WI38 (cell line): Measurements from ENCODE around the gene VAMP7.
A peak's percentile ranks its signal among the peaks of the same experiment; 100 is the strongest.

ENCODE experiments used
- H3K4me3 ChIP-seq: 2 replicates; pipeline ENCODE4 v1.5.1; 2011; ENCODE audit warnings: low read depth, mild to moderate bottlenecking, control low read depth, low read length
- TF ChIP-seq, protein P1 (sequence below): IDR thresholded peaks from 2 replicates; pipeline ENCODE4 v1.5.1; 2012; ENCODE audit warnings: low read depth, mild to moderate bottlenecking, control low read depth, low read length

The VAMP7 gene

DNA sequence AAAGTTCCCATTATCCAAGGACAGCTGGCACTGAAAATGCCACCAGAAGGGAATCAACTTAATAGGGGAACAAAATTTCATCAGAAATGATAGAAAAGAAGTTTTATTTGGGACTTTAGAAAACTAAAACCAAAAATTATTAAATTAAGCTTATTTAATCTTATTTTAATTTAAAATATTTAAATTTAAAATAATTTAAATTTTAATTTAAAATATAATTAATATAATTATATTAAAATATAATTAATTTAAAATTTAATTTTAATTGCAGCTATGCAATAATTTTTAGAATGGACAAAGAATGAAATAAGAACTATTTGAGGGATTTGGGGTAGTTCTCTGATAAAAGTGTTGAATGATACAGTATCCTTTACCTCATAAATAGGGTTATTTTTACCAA, 10.2 kb upstream of the VAMP7 start:
- TF ChIP-seq, protein P1, sequence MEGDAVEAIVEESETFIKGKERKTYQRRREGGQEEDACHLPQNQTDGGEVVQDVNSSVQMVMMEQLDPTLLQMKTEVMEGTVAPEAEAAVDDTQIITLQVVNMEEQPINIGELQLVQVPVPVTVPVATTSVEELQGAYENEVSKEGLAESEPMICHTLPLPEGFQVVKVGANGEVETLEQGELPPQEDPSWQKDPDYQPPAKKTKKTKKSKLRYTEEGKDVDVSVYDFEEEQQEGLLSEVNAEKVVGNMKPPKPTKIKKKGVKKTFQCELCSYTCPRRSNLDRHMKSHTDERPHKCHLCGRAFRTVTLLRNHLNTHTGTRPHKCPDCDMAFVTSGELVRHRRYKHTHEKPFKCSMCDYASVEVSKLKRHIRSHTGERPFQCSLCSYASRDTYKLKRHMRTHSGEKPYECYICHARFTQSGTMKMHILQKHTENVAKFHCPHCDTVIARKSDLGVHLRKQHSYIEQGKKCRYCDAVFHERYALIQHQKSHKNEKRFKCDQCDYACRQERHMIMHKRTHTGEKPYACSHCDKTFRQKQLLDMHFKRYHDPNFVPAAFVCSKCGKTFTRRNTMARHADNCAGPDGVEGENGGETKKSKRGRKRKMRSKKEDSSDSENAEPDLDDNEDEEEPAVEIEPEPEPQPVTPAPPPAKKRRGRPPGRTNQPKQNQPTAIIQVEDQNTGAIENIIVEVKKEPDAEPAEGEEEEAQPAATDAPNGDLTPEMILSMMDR: no peak

DNA sequence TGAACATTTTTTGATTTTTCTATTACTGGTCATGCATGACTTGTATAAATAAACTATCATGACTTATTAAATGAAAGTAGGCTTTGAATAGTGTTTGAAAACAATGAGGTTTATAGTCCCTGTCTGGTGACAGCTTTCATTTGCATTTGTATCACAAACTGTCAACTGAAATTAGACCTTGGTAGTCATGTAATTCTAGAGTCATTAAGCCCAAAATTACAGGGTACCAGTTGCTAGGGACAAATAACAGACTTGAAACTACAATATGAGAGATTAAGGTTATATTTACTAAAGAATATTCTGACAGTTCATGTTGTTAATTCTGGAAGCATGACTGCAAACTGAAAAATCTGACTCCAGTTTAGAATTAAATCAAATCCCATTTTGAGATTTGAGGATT, 9.2 kb upstream of the VAMP7 start:
- TF ChIP-seq, protein P1: no peak
- H3K4me3 ChIP-seq: no peak overlapping the region

More for the DNA sequence above, 10.2 kb upstream of the VAMP7 start:
- H3K4me3 ChIP-seq: no peak overlapping the region

DNA sequence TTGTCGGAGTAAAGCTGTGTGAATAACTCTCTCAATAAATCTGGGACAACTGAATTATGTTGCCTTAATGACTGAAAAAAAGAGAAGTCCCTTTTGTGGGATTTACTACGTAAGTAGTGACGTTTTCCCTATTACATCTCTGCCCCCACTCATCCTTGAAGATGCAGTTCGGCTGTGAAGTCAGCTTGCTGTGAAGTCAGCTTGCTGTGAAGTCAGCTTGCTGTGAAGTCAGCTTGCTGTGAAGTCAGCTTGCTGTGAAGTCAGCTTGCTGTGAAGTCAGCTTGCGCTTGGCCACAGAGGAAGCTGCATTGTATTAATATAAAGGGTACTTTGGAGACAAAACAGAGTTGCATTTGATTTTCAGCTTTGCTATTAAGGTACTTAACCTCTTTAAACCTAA, 8.0 kb upstream of the VAMP7 start:
- TF ChIP-seq, protein P1: no peak
- H3K4me3 ChIP-seq: no peak overlapping the region

DNA sequence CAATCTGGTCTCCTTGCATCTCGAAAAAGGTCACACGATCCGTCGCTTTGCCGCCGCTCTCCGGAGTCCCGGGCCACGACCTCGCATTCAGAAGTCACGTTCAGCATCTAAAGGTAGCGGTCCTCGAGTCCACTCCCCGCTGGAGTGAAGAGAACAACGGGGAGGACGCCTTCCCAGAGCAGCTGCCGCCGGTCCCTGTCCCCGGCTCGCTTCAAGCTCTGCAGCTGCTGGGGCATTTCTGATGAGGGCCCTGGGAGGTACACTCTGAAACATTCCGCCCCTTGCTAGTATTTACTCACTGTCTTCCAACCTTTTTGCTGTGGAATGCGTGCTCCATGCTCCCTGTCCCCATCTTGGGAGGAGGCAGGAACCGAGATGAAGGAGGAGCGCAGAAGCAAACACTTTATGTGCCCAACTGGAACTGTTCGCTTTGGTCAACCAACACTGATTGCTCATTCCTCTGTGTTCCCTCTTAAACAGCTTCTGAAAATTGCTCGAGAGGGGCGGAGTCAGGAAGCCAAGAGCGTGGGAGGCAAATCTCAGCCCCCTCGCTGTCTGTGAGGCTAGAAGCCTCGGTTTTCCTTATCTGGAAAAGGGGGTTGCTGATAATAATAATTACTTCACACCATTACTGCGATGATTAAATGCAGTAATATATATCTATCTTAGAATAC, 6.4 kb upstream of the VAMP7 start:
- TF ChIP-seq, protein P1: no peak
- H3K4me3 ChIP-seq: no peak overlapping the region

DNA sequence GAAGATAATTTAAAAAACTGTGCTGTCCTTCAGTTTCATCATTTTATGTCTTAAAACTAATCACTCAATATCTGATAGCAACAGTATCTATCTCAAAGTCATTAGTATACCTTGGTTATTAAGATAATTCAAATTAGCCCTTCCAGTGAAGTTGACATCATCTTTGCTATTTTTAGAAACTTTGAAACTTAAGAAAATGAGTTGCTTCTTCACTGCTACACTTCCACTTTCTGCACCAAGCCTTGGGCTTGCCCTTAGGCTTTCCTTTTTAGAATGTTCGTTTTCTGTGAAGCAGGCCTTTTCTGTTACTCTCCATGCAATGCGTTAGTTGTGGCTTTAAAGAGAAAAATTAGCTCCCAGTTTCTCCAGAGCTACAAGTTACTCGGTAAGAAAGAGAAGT, 4.4 kb upstream of the VAMP7 start:
- no peak overlapping the region for H3K4me3 ChIP-seq
- TF ChIP-seq, protein P1: no peak

DNA sequence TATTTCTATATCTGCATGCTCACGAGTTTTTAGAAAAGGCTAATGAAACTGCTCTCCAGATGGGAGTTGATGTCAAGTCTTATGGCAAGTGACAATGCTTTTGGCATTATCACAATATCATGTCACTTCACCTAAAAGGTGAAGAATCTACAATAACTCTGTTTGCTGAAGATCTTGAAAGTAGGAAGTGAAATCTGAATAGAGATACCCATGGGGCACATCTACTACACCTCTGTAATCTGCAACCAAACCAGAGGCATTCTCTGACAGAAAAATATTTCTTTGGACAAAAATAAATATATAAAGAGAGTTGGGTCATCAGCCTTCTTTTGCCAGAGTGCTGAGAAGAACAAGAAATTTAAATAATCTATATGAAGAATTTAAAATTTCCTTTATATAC, 3.9 kb upstream of the VAMP7 start:
- TF ChIP-seq, protein P1: no peak
- no peak overlapping the region for H3K4me3 ChIP-seq

DNA sequence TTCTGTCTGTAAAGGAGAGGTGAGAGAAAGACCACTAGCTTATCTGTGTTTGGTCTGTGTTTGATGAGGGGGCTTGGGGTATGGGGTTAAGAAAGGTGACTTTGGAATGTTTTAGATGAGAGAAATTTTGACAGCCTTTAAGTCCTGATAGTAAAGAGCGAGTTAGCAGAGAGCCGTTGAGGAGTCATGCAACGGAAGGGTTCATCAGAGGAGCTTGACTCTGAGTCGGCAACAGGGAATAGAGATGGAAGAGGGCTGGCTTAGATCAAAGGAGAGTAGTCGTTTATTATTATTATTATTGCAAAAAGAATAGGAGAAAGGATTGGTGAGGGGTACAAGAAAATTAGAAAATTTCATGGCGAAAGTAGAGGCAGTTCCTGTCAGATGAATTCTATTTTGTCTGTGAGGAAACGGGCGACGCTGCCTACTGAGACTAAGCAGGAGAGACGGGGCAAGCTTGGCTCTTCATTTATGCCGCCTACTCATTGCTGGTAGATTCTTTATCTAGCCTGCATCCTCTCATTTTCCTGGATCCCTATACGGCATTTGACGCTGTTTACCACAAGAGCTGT, 473 bp upstream of the VAMP7 start:
- TF ChIP-seq, protein P1: no peak
- H3K4me3 ChIP-seq: peak overlapping the region; percentile 77
